Measurements from ENCODE around the gene TMEM243. TPM values are rescaled to one million over a fixed set of nuclear protein-coding genes. Genes with fewer than 3 reads are reported as not detected.

Gene TMEM243
- total and polyA plus RNA-seq, 2 experiments from 2014 or later, result 47.7 to 49.4 TPM

DNA sequence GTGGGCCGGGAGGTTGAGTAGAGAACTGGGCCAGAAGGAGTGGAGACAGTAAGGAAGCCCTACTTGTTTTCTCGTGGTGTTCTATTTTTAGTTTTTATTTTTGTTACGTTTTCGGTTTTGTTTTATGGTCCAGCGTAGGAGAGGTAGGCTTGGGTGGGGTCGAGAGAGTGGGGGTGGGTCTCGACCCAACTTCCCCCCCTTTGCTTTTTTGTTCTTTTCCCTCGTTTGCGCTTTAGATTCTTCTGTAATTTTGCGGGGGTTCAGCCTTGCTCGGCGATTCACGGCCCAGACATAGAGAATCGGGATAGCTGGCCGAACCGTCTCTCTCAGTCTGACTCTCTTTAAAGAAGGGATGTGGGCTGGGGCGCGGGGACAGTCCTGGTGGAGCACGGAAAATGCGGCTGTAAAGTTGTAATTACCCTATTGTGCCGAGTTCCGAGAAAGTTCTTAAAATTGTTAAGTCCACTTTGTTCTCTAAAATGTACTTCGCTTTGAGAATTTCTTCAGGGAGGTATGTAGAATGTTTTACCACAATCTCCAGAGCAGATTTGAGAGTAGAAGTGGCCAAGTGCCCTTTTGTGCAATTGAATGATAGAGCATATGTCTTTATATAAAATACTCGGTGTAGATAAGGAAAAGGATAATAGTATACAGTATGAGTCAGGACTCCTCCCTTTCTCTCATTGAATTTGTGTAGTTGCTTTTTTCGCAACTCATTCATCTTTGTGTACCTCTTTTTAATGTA, 66.5 kb downstream of the TMEM243 start:
- no peaks in the 10 kb centered on the region for H3K36me3 ChIP-seq (replicated peaks; ENCODE audit: insufficient read depth, low read depth)
- no peaks in the 10 kb centered on the region for H3K9me2 ChIP-seq (replicated peaks; ENCODE audit: insufficient read depth)
- H3K79me2 ChIP-seq, result peaks cover 50% of the 10 kb centered on the region
- TF ChIP-seq EZH2phosphoT487 (IDR thresholded peaks at IDR 0.05; ENCODE audit: low read depth, severe bottlenecking, unreplicated experiment), result no peak
- no peak for TF ChIP-seq EZH2 (IDR thresholded peaks at IDR 0.05; ENCODE audit: borderline replicate concordance)
- TF ChIP-seq, protein P1, sequence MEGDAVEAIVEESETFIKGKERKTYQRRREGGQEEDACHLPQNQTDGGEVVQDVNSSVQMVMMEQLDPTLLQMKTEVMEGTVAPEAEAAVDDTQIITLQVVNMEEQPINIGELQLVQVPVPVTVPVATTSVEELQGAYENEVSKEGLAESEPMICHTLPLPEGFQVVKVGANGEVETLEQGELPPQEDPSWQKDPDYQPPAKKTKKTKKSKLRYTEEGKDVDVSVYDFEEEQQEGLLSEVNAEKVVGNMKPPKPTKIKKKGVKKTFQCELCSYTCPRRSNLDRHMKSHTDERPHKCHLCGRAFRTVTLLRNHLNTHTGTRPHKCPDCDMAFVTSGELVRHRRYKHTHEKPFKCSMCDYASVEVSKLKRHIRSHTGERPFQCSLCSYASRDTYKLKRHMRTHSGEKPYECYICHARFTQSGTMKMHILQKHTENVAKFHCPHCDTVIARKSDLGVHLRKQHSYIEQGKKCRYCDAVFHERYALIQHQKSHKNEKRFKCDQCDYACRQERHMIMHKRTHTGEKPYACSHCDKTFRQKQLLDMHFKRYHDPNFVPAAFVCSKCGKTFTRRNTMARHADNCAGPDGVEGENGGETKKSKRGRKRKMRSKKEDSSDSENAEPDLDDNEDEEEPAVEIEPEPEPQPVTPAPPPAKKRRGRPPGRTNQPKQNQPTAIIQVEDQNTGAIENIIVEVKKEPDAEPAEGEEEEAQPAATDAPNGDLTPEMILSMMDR (IDR thresholded peaks at IDR 0.05; ENCODE audit: poor library complexity), result no peak
- WGBS (ENCODE audit: low lambda C conversion rate, missing lambda C conversion rate), result under 1% methylated on average over 23 of the region's 25 CpGs
- H2AFZ ChIP-seq, result peak overlapping the region; percentile 11
- peak overlapping the region; percentile 79 for H3K4me2 ChIP-seq
- no peaks in the 10 kb centered on the region for H3K27me3 ChIP-seq
- peaks cover 42% of the 10 kb centered on the region for H4K20me1 ChIP-seq (ENCODE audit: insufficient read depth, poor library complexity, severe bottlenecking)
- peaks cover 13% of the 10 kb centered on the region for H3K4me1 ChIP-seq (ENCODE audit: insufficient read depth)
- no peaks in the 10 kb centered on the region for H3K9me3 ChIP-seq (ENCODE audit: low read depth)
- peak overlapping the region; percentile 38 for H3K4me3 ChIP-seq
- peak overlapping the region; percentile 98 for H3K27ac ChIP-seq
- peak; percentile 53 for DNase-seq (ENCODE audit: low spot score)

DNA sequence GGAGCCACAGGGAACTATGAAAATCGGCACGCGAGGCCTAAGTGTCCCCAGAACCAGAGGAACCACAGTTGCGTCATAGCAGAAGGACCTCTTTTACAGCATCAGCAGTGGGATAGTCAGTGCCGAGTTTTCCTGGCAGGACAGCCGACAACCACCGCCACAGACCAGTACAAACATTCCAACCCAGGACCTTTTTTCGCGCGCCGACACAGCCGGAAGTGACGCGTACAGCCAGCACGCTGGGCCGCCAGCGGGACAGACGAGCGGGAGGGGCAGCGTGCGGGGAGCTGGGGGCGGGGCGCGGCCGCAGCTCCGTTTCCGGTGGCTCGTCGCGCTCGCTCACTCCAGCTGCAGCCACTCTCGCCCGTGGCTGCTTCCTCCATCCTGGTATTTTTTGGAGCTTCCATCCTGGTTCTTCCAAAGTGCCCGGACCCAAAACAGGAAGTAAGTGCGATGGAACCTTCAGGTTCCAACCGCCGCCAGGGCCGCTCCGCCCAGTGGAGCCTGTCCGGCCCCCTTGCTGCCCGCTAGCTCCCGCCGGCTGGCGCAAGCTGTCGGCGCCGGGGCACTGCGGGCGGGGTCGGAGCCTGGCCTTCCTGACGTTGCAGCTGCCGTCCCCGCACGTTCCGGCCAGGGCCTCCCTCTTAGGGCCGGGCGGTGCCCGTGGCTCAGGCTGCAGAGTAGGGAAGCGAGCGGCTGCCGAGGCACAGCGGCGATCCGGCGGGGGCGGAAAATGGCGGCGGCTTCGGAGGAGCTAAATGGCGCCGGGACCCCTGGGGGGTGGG, 67.2 kb downstream of the TMEM243 start, which contains the start of gene DMTF1:
Gene DMTF1 (plus strand): TSS at position 342 of the 785 bp plus-strand sequence. CDS start 12,489 bp downstream, outside the sequence.
- Histone ChIP-seq H2AFZ (peak within 1 kb of the TSS; percentile 70), H4K20me1 (ENCODE audit: insufficient read depth, poor library complexity, severe bottlenecking) (peaks cover 35% of the 10 kb centered on the region), H3K27ac (peak within 1 kb of the TSS; percentile 98), H3K4me1 (ENCODE audit: insufficient read depth) (peaks cover 13% of the 10 kb centered on the region), H3K36me3 (replicated peaks; ENCODE audit: insufficient read depth, low read depth) (no peaks in the 10 kb centered on the region), H3K79me2 (peaks cover 42% of the 10 kb centered on the region), H3K27me3 (no peaks in the 10 kb centered on the region), H3K4me2 (peak within 1 kb of the TSS; percentile 81), H3K9me3 (ENCODE audit: low read depth) (no peaks in the 10 kb centered on the region), H3K9me2 (replicated peaks; ENCODE audit: insufficient read depth) (no peaks in the 10 kb centered on the region), H3K4me3 (peak within 1 kb of the TSS; percentile 38)
- peak; percentile 98 for DNase-seq (ENCODE audit: low spot score)
- under 1% methylated on average over 58 of the region's 71 CpGs for WGBS (ENCODE audit: low lambda C conversion rate, missing lambda C conversion rate)
- TF ChIP-seq EZH2 (IDR thresholded peaks at IDR 0.05; ENCODE audit: borderline replicate concordance), result no peak

DNA sequence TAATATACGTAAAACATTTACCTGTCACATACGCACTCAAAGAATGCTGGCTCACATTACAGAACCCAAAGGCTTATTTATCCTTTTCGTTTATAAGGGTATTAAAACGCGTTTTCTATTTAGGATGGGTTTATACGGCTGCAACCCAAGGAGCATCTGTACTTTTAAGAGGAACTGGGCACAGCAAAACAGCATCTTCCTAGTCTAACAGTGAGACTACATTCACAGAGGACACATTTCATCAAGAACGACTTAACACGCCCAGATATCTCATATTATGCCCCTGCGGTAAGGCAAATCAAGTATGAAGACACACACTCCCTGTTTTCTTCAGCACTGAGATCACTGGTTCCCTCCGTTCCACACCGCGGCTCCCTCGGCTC, 67.8 kb downstream of the TMEM243 start:
- peak overlapping the region; percentile 98 for H3K27ac ChIP-seq
- 4% methylated on average over 13 of the region's 13 CpGs for WGBS (ENCODE audit: low lambda C conversion rate, missing lambda C conversion rate)
- H3K4me1 ChIP-seq (ENCODE audit: insufficient read depth), result peaks cover 13% of the 10 kb centered on the region
- H4K20me1 ChIP-seq (ENCODE audit: insufficient read depth, poor library complexity, severe bottlenecking), result peaks cover 29% of the 10 kb centered on the region
- TF ChIP-seq, protein P1 (IDR thresholded peaks at IDR 0.05; ENCODE audit: poor library complexity), result no peak
- no peak for TF ChIP-seq EZH2 (IDR thresholded peaks at IDR 0.05; ENCODE audit: borderline replicate concordance)
- no peak for TF ChIP-seq EZH2phosphoT487 (IDR thresholded peaks at IDR 0.05; ENCODE audit: low read depth, severe bottlenecking, unreplicated experiment)
- no peaks in the 10 kb centered on the region for H3K9me2 ChIP-seq (replicated peaks; ENCODE audit: insufficient read depth)
- no peaks in the 10 kb centered on the region for H3K9me3 ChIP-seq (ENCODE audit: low read depth)
- no peaks in the 10 kb centered on the region for H3K36me3 ChIP-seq (replicated peaks; ENCODE audit: insufficient read depth, low read depth)
- H3K27me3 ChIP-seq, result no peaks in the 10 kb centered on the region
- peak overlapping the region; percentile 70 for H2AFZ ChIP-seq
- DNase-seq (ENCODE audit: low spot score), result no peak
- H3K79me2 ChIP-seq, result peaks cover 36% of the 10 kb centered on the region
- peak overlapping the region; percentile 32 for H3K4me3 ChIP-seq
- peak overlapping the region; percentile 81 for H3K4me2 ChIP-seq
